NCI-H2171 (cell line): ENCODE measurements around the gene LYRM2.

Experiments used
- DNase-seq: peaks from one replicate; lab custom pipeline; 2025; lab: John Stamatoyannopoulos, UW

LYRM2 gene

GRCh38 chr6:89638320-89639195, at the start of gene LYRM2:
Gene LYRM2, minus strand, starts transcription at chr6:89638747. Its CDS starts 31 bp downstream, at chr6:89638716.
- DNase-seq, result peak; percentile 88

DNA sequence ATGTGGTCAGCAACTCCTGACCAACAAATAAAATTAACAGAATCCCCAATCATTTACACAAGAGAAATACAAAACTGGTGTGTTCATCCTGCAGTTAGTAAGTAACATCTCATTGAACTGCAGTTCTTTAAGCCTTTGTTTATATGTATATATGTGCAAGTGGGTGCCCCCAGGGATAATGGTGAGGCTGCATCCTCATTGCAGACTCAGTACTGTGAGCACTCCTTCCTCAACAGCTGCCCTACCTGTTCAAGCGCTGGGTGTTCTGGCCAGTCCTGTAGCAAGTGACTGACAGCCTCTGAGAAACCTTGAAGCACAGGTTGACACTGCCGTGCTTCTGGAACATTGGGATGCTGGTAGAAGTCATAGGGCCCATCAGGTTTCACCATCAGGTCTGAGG, 49.8 kb upstream of the LYRM2 start:
- DNase-seq, result no peak

- DNase-seq, result no peak
Observed at GRCh38 chr6:89685311-89685710, 46.8 kb upstream of the LYRM2 start.

- DNase-seq, result no peak
Observed at GRCh38 chr6:89682991-89683390, 44.4 kb upstream of the LYRM2 start.

- no peak for DNase-seq
Observed at GRCh38 chr6:89681983-89682564, 43.5 kb upstream of the LYRM2 start.

DNA sequence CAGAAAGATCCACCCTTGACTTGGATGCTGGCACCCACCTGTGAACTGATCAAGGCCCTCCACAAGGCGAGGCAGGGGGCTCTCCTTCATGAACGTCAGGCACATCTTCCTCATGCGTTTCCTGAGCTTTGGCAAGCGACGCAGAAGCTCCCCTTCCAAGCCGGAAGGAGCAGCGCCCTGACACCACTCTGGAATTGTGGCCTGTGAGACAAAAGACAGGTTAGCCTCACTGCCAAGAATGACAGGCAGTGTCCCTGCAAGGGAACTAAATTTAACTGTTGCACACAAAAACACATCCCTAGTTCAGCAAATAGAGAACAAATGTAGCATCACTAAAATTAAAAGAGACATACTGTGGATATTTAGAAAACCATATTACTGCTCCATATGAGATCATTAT, 42.0 kb upstream of the LYRM2 start:
- DNase-seq, result no peak

- DNase-seq, result no peak
Observed at GRCh38 chr6:89680150-89680549, 41.6 kb upstream of the LYRM2 start.

GRCh38 chr6:89679215-89680120, 40.9 kb upstream of the LYRM2 start:
- DNase-seq, result no peak

GRCh38 chr6:89678531-89678930, 40.0 kb upstream of the LYRM2 start:
- no peak for DNase-seq

- no peak for DNase-seq
Observed at GRCh38 chr6:89675949-89676748, 37.6 kb upstream of the LYRM2 start.

DNA sequence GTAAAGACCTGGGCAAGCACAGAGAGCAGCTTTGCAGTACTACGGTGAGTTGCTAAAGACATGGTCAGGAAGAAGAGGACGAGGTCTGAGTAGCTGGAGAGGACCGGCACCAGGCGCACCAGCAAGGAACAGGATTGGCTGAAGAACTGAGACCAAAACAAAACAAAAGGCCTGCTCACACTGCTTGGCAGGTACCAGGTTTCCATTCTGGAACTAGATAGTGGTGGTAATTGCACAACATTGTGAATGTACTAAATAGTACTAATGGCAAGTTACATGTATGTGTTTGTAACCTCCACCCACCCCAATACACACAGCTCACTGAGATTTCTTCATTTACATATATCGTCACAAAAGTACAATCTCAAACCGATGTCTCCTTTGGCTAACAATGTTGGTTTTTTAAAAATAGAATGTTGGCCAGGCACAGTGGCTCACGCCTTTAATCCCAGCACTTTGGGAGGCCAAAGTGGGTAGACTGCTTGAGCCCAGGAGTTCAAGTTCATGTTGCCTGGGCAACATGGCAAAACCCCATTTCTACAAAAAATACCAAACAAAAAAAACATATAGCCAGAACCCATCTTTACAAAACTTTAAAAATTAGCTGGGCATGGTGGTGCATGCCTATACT, 32.5 kb upstream of the LYRM2 start:
- no peak for DNase-seq

- DNase-seq, result no peak
Observed at GRCh38 chr6:89669002-89669401, 30.5 kb upstream of the LYRM2 start.

DNA sequence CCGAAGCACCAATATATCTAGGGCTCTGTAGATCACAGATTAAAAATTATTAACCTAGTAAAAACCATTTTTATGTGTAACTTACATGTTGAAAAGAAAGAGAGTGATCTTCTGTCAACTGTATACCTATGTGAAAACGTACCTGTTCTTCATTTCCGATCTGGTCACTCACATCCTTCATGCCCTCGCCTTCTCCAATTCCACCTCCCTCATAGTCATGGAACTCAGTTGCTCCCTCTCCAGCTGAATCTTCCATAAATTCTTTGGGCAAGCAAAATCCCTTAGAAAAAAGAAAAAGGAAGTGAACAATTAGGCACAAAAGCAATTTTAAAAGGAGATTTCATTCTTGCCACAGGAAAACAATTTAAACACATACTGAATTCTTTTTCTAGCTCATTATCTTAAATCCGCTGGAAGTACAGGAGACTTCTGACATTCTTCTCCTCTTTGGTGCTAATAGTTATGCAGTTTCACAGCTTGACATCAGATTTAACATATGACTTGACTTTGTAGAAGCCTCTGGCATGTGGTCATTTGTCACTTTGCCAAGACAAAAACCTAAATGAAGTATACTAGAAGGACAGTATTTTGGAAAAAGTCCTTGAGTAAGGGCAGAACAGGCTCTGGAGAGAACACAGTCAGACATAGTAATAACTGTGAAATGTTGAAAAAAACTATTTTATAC, 29.5 kb upstream of the LYRM2 start:
- DNase-seq, result no peak

- DNase-seq, result no peak
Observed at GRCh38 chr6:89662659-89663223, 24.2 kb upstream of the LYRM2 start.

DNA sequence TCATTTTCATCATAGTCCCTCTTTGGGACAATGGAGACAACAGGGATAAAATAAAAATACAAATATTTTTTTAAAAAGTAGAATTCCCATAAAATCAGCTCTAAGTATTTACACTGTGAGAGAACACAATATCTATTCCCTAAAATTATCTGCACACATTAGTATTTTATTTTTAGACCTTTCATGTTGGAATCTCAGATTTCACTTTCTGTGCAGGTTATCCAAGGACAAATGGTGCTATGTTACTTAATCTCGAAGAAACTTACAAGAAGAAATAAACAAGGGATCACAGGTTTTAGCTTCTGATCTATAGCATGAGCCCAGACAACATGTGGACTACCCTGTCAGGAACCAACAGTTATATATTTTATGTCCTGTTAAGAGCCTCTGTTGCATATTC, 23.0 kb upstream of the LYRM2 start:
- DNase-seq, result no peak

DNA sequence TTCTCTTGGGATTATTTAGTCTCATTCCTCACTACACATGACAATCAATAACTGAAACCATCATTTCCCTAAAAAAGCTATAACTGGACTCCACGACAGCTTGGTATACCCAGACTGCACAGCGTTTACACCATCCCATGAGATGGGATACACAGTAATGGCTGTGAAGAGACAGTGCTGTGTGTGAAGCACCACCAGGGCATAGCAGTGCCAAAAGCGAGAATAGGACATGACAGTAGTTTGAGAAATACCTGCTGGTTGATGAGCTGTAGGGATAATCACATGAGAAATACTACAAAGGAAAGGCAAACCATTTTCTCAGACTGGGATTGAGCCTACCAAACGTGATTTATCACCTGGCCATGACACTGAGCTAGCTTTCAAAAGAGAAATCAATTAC, 22.4 kb upstream of the LYRM2 start:
- DNase-seq, result no peak

DNA sequence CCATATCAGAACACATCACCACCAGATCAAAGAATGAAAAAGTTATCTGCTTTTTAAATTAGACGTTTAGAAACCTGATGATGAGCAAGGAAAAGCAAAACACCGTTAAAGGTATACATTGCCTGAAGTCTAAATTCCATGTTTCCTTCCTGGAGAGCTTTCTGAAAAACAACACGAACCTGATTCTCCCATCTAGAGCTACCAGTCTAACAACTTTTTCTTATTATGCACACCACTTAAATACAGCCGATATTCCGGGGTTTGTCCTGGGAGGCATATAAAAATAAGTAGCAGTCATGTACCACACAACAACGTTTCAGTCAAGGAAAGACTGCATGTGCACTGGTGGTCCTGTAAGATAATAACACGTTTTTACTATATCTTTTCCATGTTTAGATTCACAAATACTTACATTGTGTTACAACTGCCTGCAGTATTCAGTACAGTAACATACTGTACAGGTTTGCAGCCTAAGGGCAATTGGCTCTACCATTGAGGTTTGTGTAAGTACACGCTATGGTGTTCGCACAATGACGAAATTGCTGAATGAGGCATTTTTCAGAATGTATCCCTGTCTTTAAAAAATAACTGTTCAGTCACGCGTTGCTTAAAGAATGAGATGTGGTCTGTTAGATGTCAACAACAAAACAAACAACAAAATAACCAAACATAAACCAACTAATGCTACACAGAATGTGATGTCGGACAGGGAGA, 19.1 kb upstream of the LYRM2 start:
- DNase-seq, result no peak

DNA sequence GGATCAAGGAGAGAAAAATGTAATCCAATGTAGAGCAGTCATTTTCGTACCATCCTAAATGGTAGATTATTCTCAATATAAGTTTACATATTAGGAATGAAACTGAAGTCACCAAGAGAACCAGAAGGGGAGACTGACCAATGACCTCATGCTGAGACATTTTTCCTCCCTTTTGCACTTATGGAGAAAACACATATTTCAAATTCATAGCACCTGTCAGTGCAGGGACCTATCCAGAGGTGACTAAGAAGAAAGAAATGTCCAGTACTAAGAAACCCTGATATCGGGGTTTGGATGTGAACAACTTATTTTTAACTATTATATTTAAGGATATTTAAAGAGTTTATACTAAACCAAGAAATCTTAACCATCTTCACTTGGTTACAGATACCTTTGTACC, 16.6 kb upstream of the LYRM2 start:
- no peak for DNase-seq

DNA sequence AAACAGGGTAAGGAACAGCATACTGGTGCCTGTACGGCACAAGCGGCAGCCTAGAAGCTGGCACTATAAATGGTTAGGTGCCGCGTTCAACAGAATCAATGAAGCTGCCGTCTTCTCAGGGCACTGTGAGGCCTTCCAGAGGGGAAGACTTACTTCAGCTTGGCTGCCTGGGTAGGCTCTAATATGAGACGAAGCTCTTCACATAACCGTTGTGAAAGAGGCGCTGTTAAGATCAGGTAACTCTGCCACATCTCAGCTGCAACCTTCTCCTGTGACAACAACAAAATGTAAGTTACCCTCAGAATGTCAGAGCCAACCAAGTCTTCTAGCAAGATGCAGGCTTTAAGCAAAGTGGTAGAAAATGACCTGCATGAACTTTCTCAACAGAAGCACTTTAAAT, 12.0 kb upstream of the LYRM2 start:
- no peak for DNase-seq

GRCh38 chr6:89649682-89650081, 11.1 kb upstream of the LYRM2 start:
- DNase-seq, result no peak
